GM19372 (cell line): ENCODE results near the gene TNNT1.

Source experiments
- ATAC-seq: cut with Tn5 transposase; IDR thresholded peaks from one replicate; pipeline ENCODE4 v1.9.1; 2021; ENCODE audit warnings: mild to moderate bottlenecking, low read depth, moderate library complexity; ENCODE audit not compliant: unreplicated experiment

TNNT1 gene

DNA sequence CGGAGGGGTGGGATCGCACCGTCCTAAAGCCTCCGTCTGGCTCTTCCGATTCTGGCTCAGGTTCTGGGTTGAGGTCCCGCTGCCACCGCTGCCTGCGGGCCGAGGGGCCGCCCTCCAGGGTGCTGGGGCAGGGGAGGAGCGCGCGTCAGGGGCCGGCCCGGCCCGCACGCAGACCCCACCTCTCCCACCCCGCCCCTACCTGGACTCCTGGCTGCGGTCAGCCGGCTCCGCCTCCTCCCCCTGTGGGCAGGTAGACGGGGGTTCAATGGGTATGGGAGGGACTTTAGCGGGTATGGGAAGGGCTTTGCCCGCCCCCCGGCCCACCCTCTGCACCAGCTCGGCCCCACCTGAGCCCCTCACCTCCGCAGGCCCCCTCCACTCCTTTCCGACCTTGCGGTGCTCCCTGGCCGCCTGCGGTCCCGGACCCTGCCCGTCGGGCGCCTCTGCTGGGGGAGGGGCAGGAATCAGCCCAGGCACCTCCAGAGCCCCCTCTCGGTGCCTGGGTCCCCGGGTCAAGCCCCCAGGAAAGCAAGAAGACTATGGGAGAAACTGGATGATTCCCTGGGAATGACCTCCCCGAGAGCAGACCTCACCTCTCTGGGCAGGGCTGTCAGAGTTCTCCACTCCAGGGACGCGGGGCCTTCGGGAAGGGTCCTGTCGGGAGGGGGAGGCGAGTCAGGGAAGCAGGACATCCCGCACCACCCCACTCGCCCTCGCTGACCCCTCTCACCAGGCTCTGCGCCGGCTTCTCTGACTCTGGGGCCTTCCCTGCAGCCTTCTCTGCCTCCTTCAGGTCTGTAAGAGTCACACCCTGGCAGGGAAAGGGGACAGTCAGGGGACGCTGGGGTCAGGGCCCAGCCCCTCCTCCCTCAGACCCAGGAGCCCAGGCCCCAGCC, 56.3 kb downstream of the TNNT1 start:
- no peak for ATAC-seq

- ATAC-seq: no peak
These were observed 57.1 kb downstream of the TNNT1 start for GRCh38 chr19:55091955-55092354.

- no peak for ATAC-seq
These were observed 57.7 kb downstream of the TNNT1 start for GRCh38 chr19:55091126-55091910.

- no peak for ATAC-seq
These were observed 58.4 kb downstream of the TNNT1 start for GRCh38 chr19:55090564-55090963.

GRCh38 chr19:55089342-55089944, 59.6 kb downstream of the TNNT1 start:
- no peak for ATAC-seq

GRCh38 chr19:55088543-55089341, 60.3 kb downstream of the TNNT1 start:
- no peak for ATAC-seq

DNA sequence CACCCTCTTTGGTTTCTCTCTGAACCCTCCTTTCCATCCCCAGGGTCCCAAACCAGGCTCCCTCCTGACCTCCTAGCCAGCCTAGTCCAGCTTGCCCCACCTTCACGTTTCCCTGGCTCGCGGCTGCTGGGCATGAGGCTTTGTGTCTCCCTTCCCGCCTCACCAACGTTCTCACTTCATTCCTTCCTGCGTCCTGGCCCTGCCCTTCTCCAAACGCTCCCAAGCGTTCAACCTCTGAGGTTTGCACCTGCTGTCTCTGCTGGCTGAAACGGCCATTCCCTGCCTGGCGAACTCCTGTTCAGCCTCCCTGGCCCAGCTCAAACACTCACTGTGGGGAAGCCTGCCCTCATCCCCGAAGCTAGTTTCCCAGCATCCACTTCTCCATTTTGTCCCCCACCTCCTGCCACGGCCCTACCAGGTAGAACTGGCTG, 61.0 kb downstream of the TNNT1 start:
- no peak for ATAC-seq

- ATAC-seq: no peak
These were observed 61.5 kb downstream of the TNNT1 start for GRCh38 chr19:55087542-55087901.

- ATAC-seq: no peak
These were observed 62.1 kb downstream of the TNNT1 start for GRCh38 chr19:55086730-55087541.

DNA sequence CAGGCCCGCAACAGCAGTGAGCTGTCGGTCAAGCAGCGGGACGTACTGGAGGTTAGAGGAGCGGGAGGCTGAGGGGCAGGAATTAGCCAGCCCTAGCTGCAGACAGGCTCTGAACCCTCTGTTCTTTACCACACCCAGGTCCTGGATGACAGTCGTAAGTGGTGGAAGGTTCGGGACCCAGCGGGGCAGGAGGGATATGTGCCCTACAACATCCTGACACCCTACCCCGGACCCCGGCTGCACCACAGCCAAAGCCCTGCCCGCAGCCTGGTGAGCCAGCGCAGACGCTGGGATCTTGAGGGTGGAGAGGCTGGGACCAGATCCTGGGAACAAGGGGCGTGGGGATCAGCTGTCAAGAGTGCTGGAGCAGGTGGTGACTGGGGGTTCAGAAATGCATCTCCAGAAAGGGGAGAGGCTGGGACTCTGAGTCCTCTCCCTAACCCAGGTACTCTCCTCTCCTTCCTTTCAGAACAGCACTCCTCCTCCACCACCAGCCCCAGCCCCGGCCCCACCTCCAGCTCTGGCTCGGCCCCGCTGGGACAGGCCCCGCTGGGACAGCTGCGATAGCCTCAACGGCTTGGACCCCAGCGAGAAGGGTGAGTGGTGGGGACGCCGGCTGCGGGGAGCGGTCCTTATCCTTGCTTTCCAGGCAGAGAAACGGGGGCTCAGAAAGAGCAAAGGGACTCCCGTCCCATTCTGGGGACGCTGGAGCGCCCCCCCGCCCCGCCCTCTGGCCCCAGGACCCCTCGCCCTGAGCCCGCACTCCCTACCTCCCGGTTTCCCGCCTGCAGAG, 62.9 kb downstream of the TNNT1 start:
- ATAC-seq: no peak

GRCh38 chr19:55084416-55084815, 64.6 kb downstream of the TNNT1 start:
- no peak for ATAC-seq

DNA sequence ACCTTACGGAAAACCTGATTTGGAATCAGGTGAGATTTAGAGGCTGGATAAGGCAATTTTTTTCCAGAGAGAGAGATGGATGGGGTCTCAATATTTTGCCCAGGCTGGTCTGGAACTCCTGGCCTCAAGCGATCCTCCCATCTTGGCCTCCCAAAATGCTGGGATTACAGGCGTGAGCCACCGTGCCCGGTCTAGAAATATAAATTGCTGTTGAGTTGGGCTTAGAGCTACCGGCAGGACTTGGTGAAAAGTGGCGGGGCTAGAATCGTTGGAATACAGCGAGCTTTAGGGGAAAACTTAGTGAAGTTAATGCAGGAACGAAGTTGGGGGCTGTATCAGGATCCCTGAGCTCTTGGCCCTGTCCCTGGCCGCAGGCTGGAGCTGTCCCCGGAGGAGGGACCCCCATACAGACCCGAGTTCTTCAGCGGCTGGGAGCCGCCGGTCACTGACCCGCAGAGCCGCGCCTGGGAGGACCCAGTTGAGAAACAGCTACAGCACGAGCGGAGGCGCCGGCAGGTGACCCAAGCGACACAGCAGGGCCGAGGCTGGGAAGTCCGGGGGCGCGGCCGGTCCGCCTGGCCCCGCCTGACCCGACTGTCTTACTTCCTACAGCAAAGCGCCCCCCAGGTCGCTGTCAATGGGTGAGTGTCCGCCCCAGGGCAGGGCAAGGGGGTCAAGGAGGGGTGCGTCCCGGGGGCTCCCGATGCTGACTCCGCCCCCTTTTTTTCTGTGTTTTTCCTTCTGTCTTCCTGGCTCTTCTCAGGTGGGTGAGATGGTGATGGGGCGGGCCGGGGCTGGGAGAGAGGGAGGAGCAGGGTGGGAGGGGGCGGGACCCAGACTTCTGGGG, 65.8 kb downstream of the TNNT1 start:
- no peak for ATAC-seq
